SIG-M5 treated with dmso at 0.1 percent for 504 hours (cell line): ENCODE measurements around the gene FCN2.
"Not testable (repeated sequence)": the region's sequence is repeated elsewhere in the genome, so short reads cannot be mapped to it uniquely, and the experiment has no call there.

ENCODE experiments used
- DNase-seq: peaks from one replicate; lab custom pipeline; 2025; ENCODE audit not compliant: unreplicated experiment; lab: John Stamatoyannopoulos, UW

Gene FCN2

DNA sequence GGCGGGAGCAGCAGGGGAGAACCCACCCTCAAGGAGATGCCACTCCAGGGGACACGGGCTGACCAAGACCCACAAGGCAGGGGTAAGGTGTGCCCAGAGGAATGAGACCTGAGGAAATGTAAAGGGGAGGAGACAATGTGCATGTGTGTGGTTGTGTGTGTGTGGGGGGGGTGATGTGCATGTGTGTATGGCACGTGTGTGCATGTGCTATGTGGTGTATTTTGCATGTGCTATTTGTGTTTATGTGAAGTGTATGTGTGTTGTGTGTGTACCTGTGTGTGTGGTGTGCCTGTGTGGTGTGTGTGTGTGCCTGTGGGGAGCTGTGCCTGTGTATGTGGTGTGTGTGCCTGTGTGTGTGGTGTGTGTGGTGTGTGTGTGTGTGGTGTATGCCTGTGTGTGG lies 33.5 kb upstream of the FCN2 start:
- no peak for DNase-seq

DNA sequence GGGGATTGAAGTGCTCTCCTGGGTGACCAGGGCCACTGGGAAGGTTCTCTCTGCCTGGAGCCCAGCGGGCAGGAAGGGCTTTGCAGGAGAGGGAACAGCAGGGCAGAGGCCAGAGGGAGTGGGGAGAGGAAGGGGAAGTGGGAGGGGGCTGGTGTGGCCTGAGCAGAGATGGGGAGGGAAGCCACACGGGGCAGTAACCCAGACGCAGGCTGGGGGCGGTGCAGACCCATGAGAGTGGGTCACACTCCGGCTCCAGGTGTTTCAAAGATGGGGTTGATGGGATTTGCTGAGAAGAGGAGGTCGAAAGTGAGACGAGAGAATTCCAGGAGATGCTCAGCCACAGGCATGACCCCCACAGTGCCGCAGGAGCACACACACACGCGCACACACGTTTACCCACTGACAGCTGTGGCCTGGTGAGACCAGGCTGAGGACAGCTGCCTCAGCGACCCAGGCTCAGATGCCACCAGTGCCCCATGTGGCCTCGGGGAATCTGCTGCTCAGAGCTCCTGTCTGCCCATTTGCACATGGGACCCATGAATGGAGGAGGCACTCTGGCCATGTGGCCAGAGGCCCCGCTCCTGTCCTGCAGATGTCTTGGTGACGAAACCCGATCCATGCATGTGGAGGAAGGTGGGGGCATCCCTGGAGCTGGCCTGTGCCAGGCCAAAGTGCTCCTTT lies 32.7 kb upstream of the FCN2 start:
- no peak for DNase-seq

DNA sequence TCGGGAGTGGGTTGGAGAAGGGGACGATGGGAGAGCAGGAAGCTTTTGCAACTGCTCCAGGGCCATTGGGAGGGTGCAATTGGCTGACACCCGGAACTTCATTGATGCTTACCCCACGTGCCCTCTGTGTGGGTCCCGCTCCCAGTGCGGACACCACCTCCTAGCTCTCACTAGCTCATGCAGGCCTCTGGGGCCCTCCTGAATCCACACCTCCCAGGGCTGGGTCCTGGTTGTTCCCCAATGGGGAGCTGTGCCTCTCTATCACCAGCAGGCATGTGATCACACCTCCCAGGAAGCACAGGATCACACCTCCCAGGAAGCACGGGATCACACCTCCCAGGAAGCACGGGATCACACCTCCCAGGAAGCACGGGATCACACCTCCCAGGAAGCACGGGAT lies 32.1 kb upstream of the FCN2 start:
- no peak for DNase-seq

DNA sequence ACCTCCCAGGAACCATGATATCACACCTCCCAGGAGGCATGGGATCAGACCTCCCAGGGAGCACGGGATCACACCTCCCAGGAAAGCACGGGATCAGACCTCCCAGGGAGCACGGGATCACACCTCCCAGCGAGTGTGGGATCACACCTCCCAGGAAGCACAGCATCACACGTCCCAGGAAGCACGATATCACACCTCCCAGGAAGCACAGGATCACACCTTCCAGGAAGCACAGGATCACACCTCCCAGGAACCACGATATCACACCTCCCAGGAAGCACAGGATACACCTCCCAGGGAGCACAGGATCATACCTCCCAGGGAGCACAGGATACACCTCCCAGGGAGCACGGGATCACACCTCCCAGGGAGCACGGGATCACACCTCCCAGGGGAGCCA lies 30.0 kb upstream of the FCN2 start:
- no peak for DNase-seq

DNA sequence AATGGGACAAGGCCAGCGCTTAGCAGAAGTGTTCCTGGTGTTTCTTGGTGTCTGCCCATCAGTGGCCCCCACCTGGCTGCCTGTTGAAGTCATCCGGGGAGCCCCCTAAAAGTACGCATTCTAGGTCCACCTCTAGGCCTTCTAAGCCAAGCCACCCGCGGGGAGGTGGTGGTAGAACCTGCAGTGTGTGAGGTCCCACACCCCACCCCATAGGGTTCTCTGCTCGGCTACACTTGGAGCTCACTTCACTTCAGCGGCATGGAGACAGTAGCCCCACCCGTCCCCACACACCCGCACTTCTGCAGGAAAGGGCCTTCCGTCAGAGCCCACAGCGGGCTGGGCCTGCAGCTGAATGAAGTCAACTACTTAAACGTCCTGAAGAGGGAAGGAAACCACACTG lies 29.6 kb upstream of the FCN2 start:
- no peak for DNase-seq

DNA sequence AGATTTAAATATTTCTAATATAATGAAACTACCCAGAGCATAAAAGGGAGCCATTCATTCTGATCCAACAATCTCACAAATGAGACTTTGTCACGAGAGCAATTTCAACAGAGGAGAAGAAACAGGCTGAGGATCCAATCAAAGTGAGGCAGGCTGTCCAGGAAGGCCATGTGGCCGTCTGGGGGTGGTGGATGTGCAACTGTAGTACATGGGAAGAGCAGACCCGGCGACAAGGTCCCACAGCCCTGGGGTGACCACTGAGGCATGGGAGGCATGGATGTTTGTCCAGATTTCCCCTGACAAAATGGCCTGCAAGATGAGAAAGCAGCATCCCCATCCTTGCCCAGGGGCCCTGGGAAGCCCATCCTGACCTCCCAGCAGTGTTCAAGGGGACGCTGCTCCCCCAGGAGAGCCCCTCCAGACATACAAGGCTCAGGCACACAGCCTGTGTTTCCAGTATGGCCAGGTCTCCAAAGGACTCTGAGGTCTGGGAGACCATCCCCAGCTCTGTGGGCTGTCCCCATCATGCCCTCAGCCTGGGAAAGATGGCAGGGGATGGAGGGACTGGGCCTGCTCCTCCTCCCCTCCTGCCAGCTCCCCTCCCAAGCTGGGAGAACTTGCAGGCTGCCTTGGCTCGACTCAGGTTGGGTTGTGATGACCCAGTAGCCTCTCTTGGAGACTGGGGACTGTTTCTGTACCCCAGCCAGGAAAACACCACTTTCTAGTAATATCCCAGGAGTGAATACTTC lies 27.5 kb upstream of the FCN2 start:
- no peak for DNase-seq

DNA sequence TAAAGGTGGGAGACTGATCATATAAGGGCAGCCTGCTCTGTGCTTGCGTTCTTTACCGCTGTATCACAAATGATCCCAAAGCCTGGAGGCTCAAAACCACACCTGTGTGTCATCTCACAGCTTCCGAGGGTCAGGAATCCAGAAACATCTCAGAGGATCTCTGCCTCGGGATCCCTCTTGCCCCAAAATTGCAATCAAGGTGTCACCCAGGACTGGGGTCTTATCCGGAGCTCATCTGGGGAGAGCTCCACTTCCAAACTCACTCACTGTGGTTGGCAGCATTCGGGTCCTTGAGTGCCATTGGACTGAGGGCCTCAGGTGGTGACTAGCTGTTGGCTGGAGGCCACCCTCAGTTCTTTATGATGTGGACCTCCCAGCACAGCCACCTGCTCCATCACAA lies 26.7 kb upstream of the FCN2 start:
- no peak for DNase-seq

DNA sequence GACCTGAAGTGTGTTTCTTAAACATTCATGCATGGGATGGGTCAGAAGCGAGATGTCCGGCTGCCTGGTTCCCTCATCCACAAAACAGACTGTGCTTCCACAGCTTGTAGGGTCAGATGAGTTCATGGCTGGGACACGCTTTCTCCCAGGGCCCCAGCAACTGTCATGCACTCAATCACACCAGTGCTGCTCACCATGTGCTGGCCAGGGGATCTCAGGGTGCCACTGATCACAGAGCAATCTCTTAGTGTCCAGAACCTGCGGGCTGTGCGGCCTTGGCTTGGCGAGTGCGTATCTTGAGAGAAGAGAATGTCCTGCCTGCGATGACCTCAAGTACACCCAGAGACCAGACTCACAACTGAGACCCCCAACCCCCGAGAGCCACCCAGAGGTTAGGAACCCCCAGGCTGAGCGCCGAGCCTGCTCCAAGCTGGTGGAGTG lies 26.0 kb upstream of the FCN2 start:
- DNase-seq, result no peak

DNA sequence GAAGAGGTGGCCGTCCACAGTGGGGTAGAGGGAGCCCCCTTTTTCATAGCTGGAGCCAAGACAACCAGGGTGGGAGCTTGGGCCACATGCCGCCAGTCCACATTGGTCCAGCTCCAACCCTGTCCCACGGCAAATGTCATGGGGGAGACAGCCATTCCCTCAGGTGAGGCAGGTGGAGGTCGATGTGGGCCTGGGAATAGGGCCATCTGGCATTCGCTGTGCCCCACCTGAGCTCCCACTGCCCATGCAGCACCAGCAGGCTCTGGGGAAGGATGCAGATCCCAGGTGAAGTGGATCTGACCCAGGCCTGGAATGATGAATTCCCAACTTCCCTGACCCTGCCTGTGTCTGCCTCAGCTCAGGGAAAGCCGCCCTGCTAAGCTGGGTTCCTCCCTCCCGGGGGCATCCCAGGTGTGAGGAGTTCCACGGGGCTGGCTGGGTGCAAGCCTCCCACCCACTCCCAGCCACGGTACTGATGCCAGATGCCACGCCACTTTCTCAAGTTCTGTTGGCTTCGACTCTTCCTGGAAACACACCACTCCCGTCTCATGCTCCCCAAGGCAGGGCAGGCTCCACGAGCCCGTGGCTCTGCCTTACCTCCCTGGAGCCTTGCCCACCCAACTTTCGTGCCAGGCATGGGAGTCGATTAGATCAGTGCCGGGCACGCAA lies 25.2 kb upstream of the FCN2 start:
- no peak for DNase-seq

DNA sequence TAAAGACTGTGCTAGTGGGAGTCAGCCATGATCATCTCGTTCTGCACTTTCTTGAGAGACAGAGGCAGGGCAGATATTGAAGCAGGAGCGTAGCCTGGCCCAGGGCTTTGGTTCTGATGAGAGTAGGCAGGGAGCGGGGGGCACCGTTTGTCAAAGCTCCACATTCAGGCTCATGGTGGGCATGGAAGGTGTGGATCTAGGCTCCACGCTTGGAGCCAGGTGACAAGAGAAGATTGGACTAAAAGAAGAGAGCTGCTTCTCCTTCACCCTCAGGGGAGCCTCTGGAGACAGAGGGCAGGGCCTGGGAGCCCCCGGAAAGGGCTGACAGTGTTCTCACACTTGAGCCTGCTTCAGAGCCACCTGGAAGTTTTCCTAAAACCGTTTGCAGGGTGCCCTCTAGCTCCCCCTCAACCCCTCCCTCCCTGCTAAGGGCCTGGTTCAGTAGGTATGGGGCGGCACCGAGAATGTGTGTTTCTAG lies 24.7 kb upstream of the FCN2 start:
- DNase-seq, result no peak

DNA sequence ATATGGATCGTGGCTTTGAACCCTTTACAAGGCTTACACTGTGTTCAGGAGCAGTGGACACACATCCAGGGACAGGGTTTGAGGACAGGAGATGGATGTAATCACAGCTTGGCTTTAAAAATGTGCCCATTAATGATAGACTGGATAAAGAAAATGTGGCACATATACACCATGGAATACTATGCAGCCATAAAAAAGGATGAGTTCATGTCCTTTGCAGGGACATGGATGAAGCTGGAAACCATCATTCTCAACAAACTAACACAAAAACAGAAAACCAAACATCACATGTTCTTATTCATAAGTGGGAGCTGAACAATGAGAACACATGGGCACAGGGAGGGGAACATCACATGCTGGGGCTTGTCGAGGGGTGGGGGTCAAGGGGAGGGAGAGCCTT lies 23.2 kb upstream of the FCN2 start:
- not testable (repeated sequence) for DNase-seq

DNA sequence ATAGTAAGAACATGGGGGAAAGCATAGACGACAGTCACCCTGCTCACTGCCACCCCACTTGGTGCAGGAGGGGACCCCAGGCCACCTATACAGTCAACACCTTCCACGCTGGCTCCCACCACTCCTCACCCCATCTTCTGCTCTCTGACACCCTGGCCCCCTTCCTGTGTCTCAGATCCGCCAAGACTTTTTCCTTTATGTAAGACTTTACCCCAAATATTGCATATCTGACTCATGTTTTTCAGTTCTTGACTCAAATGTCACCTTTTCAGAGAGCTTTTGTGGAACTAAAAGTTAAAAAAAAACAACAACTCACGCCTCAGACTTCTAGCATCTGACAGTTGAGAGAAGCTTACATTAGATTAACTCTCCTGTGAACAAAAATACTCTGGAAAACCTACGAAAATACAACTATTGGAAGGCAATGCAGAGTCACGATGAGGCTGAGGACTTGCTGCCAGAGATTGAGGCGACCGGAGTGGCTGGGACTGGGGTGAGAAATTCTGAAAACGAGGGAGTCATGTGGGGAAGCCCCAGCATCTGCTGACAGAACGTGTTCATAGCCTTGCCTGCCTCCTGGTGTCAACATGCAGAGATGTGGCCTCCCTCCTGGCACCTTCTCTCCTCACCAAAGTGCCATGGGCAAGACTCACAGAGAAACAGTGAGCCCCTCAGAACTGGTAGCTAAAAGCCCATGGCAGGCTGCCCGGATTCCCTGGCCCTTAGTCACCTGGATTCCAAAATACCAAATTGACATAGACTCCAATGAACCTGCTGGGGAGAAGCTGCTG lies 22.4 kb upstream of the FCN2 start:
- DNase-seq, result no peak

DNA sequence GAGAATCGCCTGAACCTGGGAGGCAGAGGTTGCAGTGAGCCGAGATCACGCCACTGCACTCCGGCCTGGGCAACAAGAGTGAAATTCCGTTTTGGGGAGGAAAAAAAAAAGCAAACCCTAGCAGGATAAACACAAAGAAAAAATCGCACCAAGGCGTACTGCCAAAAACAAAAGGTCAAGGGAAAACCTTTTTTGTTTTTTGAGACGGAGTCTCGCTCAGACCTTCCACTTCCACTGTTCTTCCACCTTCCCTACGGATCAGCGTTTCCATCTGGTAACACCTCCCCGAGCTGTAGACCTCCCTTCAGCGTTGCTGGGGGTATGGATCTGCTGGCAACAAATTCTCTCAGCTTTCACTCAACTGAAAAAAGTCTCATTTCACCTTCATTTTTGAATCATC lies 20.1 kb upstream of the FCN2 start:
- no peak for DNase-seq

DNA sequence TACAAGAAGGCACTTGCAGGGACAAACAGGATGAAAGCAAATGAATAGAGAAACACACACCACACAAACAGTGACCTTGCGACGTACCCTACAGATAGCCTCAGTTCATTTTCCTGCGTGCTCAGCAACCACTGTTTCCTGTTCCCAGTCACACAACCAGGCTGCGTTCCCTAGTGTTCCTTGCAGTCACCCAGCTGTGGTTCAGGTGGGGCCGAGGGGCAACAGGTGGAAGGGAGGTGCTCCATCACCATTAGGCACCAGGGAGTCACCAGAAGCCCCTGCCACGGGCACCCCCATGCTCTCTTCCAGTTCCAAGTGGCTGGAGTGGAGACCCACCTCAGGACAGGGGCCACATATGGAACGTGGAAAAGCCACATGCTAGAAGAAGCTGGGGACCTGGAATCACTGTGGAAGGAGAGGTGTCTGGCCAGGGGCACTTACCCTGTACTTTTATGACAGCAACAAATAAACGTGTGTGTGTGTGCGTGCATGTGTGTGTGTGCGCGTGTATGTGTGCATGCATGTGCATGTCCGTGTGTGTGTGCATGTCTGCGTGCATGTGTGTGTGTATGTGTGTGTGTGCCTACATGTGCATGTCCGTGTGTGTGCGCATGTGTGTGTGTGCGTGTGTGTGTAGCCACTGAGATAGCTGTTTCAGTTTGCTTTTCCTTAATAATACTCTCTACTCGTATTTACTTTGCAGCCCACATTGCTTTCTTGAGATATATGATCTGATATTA lies 18.8 kb upstream of the FCN2 start:
- no peak for DNase-seq

DNA sequence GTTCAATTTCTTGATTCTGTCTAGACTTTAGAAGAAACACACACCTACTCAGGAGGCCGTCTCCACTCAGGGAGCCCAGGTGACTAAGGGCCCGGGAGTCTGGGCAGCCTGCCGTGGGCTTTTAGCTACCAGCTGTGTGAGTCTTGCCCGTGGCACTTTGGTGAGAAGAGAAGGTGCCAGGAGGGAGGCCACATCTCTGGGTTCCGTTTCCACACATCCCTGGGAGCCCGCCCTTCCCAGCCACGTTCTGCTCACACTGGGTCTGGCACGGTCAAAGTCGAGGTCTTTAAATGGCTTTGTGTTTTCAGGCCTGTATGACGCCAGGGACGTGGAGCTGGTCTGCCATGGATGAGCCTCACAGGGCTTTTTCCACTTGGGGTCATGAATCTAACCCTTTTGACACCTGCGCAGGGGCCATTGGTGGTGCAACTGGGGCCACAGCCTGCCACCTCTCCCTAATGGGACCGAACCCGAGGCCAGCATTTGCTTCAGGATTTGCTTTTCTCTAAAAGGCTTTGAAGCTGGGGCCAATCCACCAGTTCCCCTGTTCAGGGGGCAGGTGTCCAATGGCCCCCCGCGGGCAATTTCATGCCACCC lies 17.2 kb upstream of the FCN2 start:
- DNase-seq, result no peak

DNA sequence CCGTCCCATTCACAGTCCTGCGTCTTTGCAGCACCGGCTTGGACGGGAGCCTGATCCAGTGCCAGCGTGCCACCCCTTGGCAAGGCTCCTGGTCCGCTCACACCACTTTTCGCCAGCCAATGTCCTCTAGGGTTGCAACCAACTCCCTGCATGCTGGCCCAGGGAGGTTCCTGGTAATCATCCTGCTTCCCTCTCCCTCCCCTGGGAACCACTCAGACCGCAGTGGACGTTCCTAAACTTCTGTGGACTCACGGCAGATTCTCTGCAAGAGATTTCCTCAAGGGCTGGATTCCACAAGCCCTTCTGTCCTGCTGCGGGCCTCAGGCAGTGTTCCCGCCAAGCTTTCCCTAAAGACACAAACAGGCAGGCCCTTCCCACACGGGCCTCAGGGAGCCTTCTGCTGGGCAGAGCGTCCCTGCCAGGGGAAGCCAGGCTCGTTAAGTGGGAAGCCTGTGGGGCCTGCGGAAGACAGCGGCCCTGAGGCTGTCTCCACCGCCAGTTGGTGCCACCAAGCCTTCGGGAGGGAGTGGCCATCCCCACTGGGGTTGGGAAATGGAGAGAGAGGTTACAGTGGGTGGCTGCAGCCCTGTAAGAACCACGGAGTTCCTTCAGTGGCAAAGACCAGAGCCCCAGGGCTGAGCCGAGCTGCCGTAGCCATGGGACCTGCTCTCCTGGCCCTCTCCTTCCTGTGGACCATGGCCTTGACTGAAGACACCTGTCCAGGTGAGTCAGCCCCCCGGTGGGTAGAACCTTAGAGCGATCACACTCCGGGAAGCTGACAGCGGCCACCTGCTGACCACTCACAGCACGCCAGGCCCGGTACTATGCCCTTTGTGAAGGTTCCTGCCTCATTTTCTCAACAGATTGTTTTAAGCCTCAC lies 16.4 kb upstream of the FCN2 start:
- no peak for DNase-seq

DNA sequence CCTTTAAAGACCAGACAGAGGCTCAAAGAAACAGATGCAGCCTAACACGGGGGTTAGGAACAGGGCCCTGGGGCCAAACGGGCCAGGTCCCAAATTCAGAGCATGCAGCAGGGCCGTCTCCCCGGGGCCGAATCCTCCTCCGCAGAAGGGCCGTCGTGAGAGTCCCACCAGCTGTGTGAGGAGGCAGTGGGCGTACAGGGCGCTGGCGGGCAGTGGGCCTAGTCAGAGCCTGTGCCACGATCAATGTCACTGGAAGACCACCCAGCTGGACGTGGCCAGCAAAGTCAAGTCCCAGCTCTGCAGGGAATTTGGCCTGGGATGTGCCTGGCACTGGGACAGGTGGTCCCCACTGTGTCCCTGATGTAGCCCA lies 15.8 kb upstream of the FCN2 start:
- no peak for DNase-seq

DNA sequence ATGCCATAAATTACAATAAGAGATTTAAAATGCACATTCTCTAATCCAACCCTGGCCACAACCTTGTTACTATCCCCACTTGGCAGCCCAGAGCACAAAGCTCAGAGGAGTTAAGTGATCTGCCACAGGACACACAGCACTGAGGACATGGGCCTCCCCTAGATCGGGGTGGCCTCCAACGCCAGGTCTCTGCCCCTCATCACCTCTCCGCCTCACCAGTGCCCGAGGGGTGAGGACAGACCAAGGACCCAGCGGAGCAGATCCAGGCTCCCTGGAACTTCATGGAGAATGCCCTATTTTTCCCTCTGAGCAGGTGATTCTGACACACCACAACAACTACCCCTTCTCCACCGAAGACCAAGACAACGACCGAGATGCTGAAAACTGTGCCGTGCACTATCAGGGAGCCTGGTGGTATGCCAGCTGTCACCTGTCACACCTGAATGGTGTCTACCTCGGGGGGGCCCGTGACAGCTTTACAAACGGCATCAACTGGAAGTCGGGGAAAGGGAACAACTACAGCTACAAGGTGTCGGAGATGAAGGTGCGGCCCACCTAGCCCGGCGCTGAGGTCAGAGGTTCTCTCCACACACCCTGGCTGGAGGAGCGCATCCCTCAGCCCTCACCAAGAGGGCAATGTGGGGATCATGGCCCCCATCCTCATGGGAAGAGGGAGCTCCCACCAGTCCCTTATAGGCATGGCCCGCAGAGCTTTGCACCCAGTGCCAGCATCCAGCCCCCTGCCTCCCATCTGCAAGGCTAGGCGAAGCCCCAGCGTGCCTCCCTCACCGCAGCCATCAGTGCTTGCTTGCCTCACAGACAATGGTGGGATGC lies 12.5 kb upstream of the FCN2 start:
- DNase-seq, result no peak
